Amygdala (tissue), 56 donors: ENCODE results near the gene TAF13.
A peak's percentile ranks its signal among the peaks of the same experiment; 100 is the strongest.
"Not testable (repeated sequence)": the region's sequence is repeated elsewhere in the genome, so short reads cannot be mapped to it uniquely, and the experiment has no call there.

Experiments used
- DNase-seq, 56 donors: peaks; one replicate each; lab custom pipeline; 2025; lab: John Stamatoyannopoulos, UW

The TAF13 gene

DNA sequence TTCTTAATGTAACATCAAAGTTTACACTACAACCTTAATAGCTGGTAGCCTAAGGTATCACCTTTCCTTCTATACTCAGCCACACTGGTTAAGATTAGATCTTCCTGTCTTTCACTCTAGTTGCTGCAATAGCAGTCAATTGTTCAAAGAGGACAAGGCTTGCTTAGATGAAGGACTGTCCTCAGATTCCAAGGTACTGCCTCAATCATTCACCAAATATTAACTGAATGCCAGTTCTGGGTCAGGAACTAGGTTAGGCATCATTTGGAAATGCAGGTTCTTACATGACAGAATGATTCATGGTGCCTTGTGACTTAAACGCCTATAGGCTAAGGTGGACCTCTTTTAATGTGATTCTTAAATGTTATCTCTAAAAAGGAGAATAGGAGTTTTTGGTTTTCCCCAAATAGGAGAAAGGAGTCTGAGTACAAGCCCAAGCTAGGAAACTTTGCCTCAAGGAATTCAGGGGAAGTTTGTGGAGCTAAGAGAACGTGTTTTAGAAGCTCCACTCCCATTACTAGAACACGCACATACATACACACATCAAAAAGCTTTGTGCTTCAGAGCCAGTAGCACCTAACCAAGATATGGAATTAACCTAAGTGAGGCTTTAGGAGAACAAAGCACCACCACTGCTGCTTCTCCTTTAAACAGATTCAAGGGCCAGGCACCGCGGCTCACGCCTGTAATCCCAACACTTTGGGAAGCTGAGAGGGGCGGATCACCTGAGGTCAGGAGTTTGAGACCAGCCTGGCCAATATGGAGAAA lies 25.4 kb downstream of the TAF13 start:
- no peak for DNase-seq

DNA sequence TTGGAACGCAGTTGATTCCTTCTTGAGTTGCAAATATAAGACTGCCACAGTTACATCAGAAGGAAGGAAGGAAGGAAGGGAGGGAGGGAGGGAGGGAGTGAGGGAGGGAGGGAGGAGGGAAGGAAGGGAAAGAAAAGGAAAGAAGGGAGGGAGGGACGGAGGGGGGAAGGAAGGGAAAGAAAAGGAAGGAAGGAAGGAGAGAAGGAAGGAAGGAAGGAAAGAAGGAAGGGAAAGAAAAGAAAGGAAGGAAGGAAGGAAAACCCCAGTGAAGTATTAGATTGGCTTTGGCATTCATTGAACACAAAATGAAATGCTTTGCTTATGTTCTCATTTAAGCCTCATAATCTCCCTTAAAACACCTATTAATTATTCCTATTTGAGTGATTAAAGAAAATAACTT lies 27.5 kb downstream of the TAF13 start:
- DNase-seq, result no peak

- DNase-seq, result no peak
Measured at GRCh38 chr1:109047339-109047738, 28.5 kb downstream of the TAF13 start.

DNA sequence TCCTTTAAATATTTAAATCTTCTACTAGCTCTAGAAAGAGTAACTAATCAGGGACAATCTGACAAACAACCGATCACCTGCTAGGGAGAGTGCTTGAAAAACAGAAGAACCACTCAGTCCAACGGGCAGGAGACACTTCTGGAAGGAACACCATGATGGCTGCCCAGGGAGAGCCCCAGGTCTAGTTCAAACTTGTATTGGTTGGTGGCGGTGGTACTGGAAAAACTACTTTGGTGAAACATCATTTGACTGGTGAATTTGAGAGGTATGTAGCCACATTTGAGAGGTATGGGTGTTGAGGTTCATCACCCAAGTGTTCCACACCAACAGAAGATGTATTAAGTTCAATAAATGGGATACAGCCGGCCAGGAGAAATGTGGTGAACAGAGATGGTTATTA lies 29.1 kb downstream of the TAF13 start:
- no peak for DNase-seq

GRCh38 chr1:109045595-109045994 lies 30.2 kb downstream of the TAF13 start:
- no peak for DNase-seq

DNA sequence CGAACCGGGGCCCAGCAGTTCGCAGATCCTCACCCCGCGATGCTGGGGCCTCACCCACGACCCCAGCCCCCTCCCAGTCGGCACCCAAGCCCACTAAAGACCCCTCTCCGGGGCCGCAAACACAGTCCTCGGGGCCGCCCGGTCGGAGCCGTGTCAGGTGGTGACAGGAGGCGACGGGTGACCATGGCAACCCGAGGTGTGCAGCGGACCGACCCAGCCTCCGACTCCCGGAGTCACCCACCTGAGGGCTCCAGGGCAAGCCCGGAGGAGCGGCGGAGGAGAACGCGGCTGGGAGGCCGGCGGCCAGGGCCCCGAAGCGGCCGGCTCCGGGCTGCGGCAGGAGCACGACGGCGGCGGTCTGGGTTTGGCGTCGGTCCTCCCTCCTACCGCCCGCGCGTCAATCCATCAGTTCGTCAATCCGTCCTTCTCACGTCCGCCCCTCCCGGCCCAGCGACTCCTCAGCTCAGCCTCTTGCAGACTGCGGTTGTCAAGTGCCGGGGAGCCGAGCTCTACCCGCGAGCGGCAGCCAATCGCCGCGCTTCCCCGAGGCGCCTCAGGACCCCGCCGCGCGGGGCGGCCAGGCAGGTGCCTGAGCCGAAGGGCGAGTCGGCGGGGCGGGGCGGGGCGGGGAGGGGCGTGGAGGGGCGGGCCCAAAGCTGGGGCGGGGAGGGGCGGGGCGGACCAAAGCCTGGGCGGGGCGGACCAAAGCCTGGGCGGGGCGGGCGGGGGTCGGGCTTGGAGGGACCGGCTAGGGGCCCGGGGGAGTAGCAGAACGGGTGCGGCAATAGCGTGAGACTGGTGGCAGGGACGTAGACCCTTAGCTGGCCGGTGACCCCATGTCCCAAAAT lies 34.0 kb downstream of the TAF13 start, which contains the start of gene WDR47:
Gene WDR47 (minus strand): TSS at position 482 of the 848 bp plus-strand sequence. CDS start 18,590 bp downstream, outside the sequence.
- peak; percentile 20 to 97 (median 92) for DNase-seq

DNA sequence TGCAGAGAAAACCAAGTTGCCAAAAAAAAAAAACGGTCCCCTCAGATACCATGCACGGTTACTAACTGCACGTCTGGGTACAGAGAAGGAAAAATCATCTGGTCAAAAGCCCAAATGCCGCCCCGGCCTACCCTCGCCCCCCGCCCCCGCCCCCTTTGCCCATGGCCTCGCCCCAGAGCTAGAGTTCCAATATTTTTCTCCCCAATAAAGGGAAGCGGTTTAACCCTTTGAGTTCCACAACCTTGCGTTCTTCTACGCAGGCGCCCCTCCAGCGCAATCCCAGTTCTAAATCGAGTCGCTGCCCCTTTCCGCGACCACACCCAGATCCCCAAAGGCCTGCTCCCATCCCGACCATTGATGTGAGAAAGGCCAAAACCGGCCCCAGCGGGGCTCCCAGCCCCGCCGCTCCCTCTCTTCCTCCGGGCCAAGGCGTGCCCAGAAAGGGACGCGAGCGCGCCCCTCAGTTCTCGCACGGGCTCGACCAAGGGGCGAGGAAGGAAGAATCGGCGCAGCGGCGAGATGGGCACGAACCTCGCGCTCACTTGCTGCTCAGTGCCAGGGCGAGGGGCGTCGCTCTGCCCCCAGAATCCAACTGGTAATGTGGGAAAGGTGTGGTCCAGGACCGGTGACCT lies 34.7 kb downstream of the TAF13 start:
- peak in 34 of 56 donors; percentile 4 to 68 (median 34) for DNase-seq

- no peak for DNase-seq
Measured at GRCh38 chr1:109040627-109040988, 35.2 kb downstream of the TAF13 start.

- DNase-seq, result no peak
Measured at GRCh38 chr1:109034382-109034781, 41.4 kb downstream of the TAF13 start.

GRCh38 chr1:109029493-109029892 lies 46.3 kb downstream of the TAF13 start:
- not testable (repeated sequence) for DNase-seq

DNA sequence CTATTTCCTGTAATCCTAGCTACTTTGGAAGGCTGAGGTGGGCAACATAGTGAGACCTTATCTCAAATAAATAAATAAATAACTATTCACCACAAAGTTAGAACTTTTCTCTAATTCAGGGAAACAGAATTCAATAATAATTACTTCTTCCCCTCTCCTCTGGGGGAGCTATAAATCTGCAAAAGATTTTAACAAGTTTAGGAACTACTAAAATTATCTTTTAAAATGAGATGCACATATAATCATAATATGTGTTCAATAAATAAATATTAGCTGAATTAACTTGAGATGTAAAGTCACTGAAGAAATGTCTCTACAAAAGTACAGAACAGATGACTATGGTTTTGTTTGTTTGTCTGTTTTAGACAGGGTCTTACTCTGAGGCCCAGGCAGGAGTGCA lies 48.0 kb downstream of the TAF13 start:
- no peak for DNase-seq

DNA sequence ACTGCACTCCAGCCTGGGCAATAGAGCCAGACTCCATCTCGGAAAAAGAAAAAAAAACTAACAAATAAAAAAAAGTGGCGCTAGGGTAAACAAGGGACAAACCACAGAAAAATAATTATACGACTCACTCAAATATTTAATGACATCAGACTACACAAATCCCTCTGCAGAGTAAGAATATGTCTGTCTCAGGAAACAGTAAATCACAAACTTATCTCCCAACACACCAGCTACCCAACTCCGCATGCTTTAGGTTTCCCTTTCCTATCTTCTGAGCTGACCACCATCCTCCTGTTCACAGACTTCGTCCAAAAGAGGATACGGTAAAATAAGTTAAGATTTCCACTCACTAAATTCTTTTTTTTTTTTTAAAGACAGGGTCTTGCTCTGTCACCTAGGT lies 50.1 kb downstream of the TAF13 start:
- DNase-seq, result no peak

GRCh38 chr1:109024646-109025045 lies 51.2 kb downstream of the TAF13 start:
- no peak for DNase-seq

DNA sequence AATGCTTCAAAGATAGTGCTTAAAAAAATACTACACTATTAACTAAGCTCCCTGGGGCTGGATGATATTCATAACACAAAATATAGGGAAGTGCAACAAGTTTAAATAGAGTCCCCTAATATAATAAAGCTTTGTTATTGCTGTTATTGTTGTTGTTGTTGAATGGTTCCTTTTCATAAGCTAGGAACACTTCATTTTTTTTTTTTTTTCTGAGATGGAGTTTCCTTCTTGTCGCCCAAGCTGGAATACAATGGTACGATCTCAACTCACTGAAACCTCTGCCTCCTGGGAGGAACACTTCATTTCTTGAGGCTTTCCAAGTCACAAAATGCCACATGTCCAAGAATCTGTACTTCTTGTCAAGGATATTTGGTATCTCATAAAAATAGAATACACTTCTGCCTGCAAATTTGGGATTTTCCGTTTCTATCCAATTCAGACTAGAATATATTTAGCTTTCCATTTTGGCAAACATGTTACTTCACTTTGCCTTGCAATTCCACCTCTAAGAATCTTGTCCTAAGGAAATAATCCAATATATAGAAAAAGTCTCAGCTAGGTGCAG lies 55.0 kb downstream of the TAF13 start:
- no peak for DNase-seq

- not testable (repeated sequence) for DNase-seq
Measured at GRCh38 chr1:109017719-109018118, 58.1 kb downstream of the TAF13 start.

DNA sequence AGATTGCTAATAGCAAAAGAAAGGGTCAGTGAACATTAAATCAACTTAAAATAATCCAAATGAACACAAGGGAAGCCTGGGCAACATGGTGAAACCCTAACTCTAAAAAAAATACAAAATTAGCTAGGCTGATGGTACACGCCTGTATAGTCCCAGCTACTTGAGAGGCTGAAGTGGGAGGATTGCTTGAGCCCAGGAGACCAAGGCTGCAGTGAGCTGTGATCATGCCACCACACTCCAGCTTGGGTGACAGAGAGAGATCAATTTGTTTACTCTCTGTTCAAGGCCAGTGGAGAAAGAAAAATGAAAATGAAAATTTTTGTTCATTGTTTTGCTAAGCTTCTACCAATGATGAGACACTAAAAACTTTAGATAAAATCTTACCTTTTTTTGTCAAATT lies 58.7 kb downstream of the TAF13 start:
- no peak for DNase-seq
